Measurements from ENCODE around the gene THYN1. TPM values are rescaled to one million over a fixed set of nuclear protein-coding genes. Genes with fewer than 3 reads are reported as not detected.

The THYN1 gene
- total RNA-seq, result 10 to 100 TPM; 36.5 to 38.2 TPM

GRCh38 chr11:134253188-134253993 is at the start of gene THYN1, which contains the start of gene ACAD8:
THYN1 (minus strand) TSS chr11:134253352; CDS start chr11:134252882, 470 bp downstream.
ACAD8 (plus strand) TSS chr11:134253568; CDS start chr11:134253601, 33 bp downstream.
- Histone ChIP-seq H3K4me3 (peak within 1 kb of the TSS; percentile 90), H3K27me3 (no peaks in the 10 kb centered on the region), H3K4me1 (peaks cover 6% of the 10 kb centered on the region), H3K27ac (peak within 1 kb of the TSS; percentile 63), H3K9me3 (no peaks in the 10 kb centered on the region), H3K36me3 (no peaks in the 10 kb centered on the region), H3K9ac (ENCODE audit: low read depth in 2 of 2, low read length in 2 of 2) (peak within 1 kb of the TSS; percentile 85 to 95)
- intact Hi-C loops (cut with DNase I), result no loop called here
- peak; percentile 26 for TF ChIP-seq CTCF (IDR thresholded peaks at IDR 0.05)
- DNase-seq, result peak; percentile 97

- Histone ChIP-seq H3K4me1 (no peaks in the 10 kb centered on the region), H3K27me3 (no peaks in the 10 kb centered on the region), H3K4me3 (no peak overlapping the region), H3K27ac (no peak overlapping the region), H3K9ac (ENCODE audit: low read depth in 2 of 2, low read length in 2 of 2) (no peak overlapping the region), H3K9me3 (no peaks in the 10 kb centered on the region), H3K36me3 (no peaks in the 10 kb centered on the region)
- DNase-seq, result no peak
- intact Hi-C loops (cut with DNase I), result no loop called here
- TF ChIP-seq CTCF (IDR thresholded peaks at IDR 0.05), result no peak
Observed at GRCh38 chr11:134294664-134295063, 41.5 kb upstream of the THYN1 start.

GRCh38 chr11:134293119-134294113 is 40.3 kb upstream of the THYN1 start:
- no peak for DNase-seq
- no peaks in the 10 kb centered on the region for H3K27me3 ChIP-seq
- intact Hi-C loops (cut with DNase I), result no loop called here

GRCh38 chr11:134292661-134293060 is 39.5 kb upstream of the THYN1 start:
- no peaks in the 10 kb centered on the region for H3K9me3 ChIP-seq
- no peaks in the 10 kb centered on the region for H3K4me1 ChIP-seq
- H3K4me3 ChIP-seq, result no peak overlapping the region
- H3K9ac ChIP-seq (ENCODE audit: low read depth in 2 of 2, low read length in 2 of 2), result no peak overlapping the region
- no peak for DNase-seq
- intact Hi-C loops (cut with DNase I), result no loop called here
- H3K36me3 ChIP-seq, result no peaks in the 10 kb centered on the region
- TF ChIP-seq CTCF (IDR thresholded peaks at IDR 0.05), result no peak
- H3K27me3 ChIP-seq, result no peaks in the 10 kb centered on the region
- no peak overlapping the region for H3K27ac ChIP-seq

More at GRCh38 chr11:134293119-134294113, 40.3 kb upstream of the THYN1 start:
- no peak overlapping the region for H3K4me3 ChIP-seq
- H3K27ac ChIP-seq, result no peak overlapping the region
- no peak overlapping the region for H3K9ac ChIP-seq (ENCODE audit: low read depth in 2 of 2, low read length in 2 of 2)
- no peaks in the 10 kb centered on the region for H3K9me3 ChIP-seq
- no peaks in the 10 kb centered on the region for H3K36me3 ChIP-seq
- TF ChIP-seq CTCF (IDR thresholded peaks at IDR 0.05), result no peak
- no peaks in the 10 kb centered on the region for H3K4me1 ChIP-seq

- no peaks in the 10 kb centered on the region for H3K36me3 ChIP-seq
- H3K4me3 ChIP-seq, result no peak overlapping the region
- H3K27ac ChIP-seq, result no peak overlapping the region
- DNase-seq, result no peak
- H3K9me3 ChIP-seq, result no peaks in the 10 kb centered on the region
- no peaks in the 10 kb centered on the region for H3K4me1 ChIP-seq
- no peak overlapping the region for H3K9ac ChIP-seq (ENCODE audit: low read depth in 2 of 2, low read length in 2 of 2)
- H3K27me3 ChIP-seq, result no peaks in the 10 kb centered on the region
- intact Hi-C loops (cut with DNase I), result no loop called here
- TF ChIP-seq CTCF (IDR thresholded peaks at IDR 0.05), result no peak
Observed at GRCh38 chr11:134291196-134291595, 38.0 kb upstream of the THYN1 start.

Data from colonic mucosa (tissue), 4 donors.